Breast epithelium (tissue), 4 donors: ENCODE data around the gene FOLR1. TPM values are rescaled to one million over a fixed set of nuclear protein-coding genes. Genes with fewer than 3 reads are reported as not detected.

Experiments used
- DNase-seq, 2 donors: peaks; one replicate each; pipeline ENCODE4 v3.0.0-alpha.2; 2019; ENCODE audit warnings: low spot score in 2 of 2
- H3K27ac ChIP-seq, 2 donors: fragments of 200-600 bp; sonication (generic) in 1 of 2; one replicate each; pipeline ENCODE4 v1.5.1; 2016 to 2019; ENCODE audit warnings: mild to moderate bottlenecking in 1 of 2
- H3K27me3 ChIP-seq, 2 donors: fragments of 200-600 bp; sonication (generic) in 1 of 2; one replicate each; pipeline versions ENCODE4 v1.5.1 to v1.6.0; 2017 to 2019; ENCODE audit warnings: control low read depth in 1 of 2, mild to moderate bottlenecking in 1 of 2
- H3K36me3 ChIP-seq: fragments of 200-600 bp; one replicate; pipeline ENCODE4 v1.5.1; 2019
- H3K4me1 ChIP-seq, 2 donors: fragments of 200-600 bp; sonication (generic); one replicate each; pipeline ENCODE4 v1.5.1; 2016 to 2019; ENCODE audit warnings: control low read depth in 1 of 2
- H3K4me3 ChIP-seq, 3 donors: fragments of 200-600 bp; sonication (generic); 1 replicate in 2 of 3; 2 replicates in 1 of 3; pipeline ENCODE4 v1.5.1; 2016 to 2019; ENCODE audit warnings: mild to moderate bottlenecking in 3 of 3, moderate library complexity in 2 of 3
- H3K9me3 ChIP-seq, 2 donors: fragments of 200-600 bp; sonication (generic) in 1 of 2; one replicate each; pipeline ENCODE4 v1.5.1; 2016 to 2019; ENCODE audit warnings: control low read depth in 1 of 2
- POLR2A ChIP-seq: fragments of 450-650 bp; IDR thresholded peaks from one replicate; pipeline ENCODE4 v1.6.1; 2016; ENCODE audit warnings: antibody characterized with exemption, mild to moderate bottlenecking, moderate library complexity
- POLR2AphosphoS5 ChIP-seq, 3 donors: sonication (generic); formaldehyde crosslinking; IDR thresholded peaks; one replicate each; pipeline ENCODE4 v1.6.1; 2017; ENCODE audit warnings: antibody characterized with exemption in 3 of 3
- intact Hi-C: fragments of 100-400 bp; cut with DNase I; formaldehyde crosslinking; loops from one replicate; pipeline ENCODE4 v1.15.1; 2023; ENCODE audit warnings: low total_unique reads
- total RNA-seq, 3 donors: library from RNA; depleted of rRNA; stranded (reverse); fragments of >200 nt; gene quantifications; one replicate each; pipeline ENCODE4 v1.1.0, GENCODE V29; 2016
- TF ChIP-seq, protein P1 (sequence below), 3 donors: fragments of 450-650 bp; IDR thresholded peaks; one replicate each; pipeline ENCODE4 v1.5.1; 2016 to 2017; ENCODE audit warnings: antibody characterized with exemption in 3 of 3, mild to moderate bottlenecking in 3 of 3, moderate library complexity in 3 of 3

Gene FOLR1
- total RNA-seq, 3 donors from 2014 or later = 11.8 to 45.2 TPM; not detected in 1

DNA sequence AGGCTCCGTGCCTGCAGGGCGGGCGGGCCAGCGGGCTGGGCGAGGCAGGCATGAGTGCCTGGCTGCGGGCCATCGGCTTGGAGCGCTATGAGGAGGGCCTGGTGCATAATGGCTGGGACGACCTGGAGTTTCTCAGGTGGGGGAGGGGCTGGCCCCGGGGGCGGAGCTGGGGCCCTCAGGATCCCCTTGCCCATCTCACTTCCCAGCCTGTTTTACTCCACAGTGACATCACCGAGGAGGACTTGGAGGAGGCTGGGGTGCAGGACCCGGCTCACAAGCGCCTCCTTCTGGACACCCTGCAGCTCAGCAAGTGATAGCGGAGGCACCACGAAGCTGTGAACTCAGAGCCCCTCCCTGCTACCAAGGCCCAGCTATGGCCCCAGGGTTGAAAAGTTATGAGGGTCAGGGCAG lies 46.1 kb downstream of the FOLR1 start:
- intact Hi-C loops = no loop called here

DNA sequence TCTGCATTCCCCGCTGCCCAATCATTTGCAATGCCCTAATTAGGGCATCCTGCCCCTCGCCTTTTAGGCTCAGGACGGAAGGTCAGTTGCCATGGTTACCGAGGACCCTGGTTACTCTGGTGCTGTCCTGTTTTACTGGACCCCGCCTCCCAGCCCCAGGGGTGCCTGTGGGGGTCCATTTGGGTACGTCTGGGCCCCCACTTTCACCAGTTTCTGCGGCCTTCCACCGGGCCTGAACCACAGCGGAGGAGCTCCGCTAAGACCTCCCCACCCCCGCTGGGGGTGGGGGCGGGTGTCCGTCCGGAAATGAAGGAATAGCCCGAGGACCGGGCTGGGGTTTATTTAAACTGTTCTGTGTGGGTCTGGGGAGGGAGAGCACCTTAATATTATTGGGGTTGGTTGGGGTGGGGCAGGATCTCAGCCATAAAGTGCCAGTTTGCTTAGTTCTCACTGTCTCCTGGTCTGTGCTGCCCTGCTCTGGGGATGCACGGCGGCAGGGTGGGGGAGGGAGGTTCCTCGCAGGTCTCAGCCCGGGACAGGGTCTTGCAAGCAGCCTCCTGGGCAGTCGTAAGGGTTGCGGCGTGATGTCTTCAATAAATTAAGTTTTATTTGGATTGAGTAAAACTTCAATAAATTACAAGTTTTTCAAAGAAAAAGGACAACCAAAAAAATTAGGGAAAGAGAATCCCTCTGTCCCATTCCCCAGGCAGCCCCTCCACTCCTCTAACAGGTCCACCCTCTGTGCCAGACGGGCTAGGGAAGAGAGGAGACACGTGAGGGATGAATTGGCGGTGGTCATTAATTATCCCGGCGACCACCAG lies 46.8 kb downstream of the FOLR1 start:
- Histone ChIP-seq H3K4me1 (peaks cover 0 to 12% of the 10 kb centered on the region in 2 donors), H3K36me3 (no peaks in the 10 kb centered on the region), H3K4me3 (peak overlapping the region in 2 of 3 donors; percentile 17 to 73), H3K9me3 (no peaks in the 10 kb centered on the region), H3K27ac (peak overlapping the region; percentile 52 to 71), H3K27me3 (peaks cover 3 to 15% of the 10 kb centered on the region in 2 donors)
- TF ChIP-seq POLR2A (no peak), POLR2AphosphoS5 (IDR thresholded peaks at IDR 0.05) (no peak)
- TF ChIP-seq, protein P1, sequence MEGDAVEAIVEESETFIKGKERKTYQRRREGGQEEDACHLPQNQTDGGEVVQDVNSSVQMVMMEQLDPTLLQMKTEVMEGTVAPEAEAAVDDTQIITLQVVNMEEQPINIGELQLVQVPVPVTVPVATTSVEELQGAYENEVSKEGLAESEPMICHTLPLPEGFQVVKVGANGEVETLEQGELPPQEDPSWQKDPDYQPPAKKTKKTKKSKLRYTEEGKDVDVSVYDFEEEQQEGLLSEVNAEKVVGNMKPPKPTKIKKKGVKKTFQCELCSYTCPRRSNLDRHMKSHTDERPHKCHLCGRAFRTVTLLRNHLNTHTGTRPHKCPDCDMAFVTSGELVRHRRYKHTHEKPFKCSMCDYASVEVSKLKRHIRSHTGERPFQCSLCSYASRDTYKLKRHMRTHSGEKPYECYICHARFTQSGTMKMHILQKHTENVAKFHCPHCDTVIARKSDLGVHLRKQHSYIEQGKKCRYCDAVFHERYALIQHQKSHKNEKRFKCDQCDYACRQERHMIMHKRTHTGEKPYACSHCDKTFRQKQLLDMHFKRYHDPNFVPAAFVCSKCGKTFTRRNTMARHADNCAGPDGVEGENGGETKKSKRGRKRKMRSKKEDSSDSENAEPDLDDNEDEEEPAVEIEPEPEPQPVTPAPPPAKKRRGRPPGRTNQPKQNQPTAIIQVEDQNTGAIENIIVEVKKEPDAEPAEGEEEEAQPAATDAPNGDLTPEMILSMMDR (IDR thresholded peaks at IDR 0.05) = no peak
- DNase-seq = no peak
- intact Hi-C loops = no loop called here

More for the DNA sequence above, 46.1 kb downstream of the FOLR1 start:
- TF ChIP-seq POLR2A (no peak), POLR2AphosphoS5 (IDR thresholded peaks at IDR 0.05) (no peak)
- TF ChIP-seq, protein P1 (IDR thresholded peaks at IDR 0.05) = peak in 2 of 3 donors; percentile 24 to 30
- H3K36me3 ChIP-seq = no peaks in the 10 kb centered on the region
- peak overlapping the region in 1 of 2 donors; percentile 43 for H3K27ac ChIP-seq
- peaks cover 0 to 8% of the 10 kb centered on the region in 2 donors for H3K27me3 ChIP-seq
- H3K9me3 ChIP-seq = no peaks in the 10 kb centered on the region
- DNase-seq = no peak
- H3K4me3 ChIP-seq = no peak overlapping the region
- H3K4me1 ChIP-seq = peaks cover 0 to 11% of the 10 kb centered on the region in 2 donors

DNA sequence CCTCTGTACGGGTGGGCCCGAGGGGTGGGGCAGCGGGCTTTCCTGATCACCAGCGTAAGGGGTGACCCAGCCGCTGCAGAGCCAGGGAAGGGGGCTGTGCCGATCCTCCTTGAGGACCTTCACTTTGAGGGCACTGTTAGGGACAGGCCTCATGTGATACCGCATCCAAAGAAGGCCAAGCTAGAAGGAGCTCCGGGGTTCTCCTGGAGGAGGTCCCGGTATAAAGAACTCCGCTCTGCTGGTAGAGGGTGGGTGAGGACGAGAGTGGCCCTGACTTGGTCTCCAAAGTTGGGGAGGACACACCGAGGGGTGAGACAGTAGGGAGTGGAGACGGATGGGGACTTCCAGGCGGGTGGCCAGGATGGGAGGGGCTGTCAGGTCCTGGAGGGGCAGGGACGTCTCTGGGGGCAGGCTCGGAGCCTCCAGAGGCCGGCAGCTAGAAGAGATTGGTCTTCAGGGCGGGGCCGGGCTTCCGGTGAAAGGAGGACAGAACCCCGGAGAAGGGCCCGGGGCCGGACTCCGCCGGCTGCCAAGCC lies 47.4 kb downstream of the FOLR1 start:
- H3K27me3 ChIP-seq = peaks cover 6 to 22% of the 10 kb centered on the region in 2 donors
- H3K4me3 ChIP-seq = peak overlapping the region; percentile 17 to 73 (median 46)
- peak overlapping the region; percentile 52 to 71 for H3K27ac ChIP-seq
- DNase-seq = peak in 1 of 2 donors; percentile 46
- peaks cover 0 to 15% of the 10 kb centered on the region in 2 donors for H3K4me1 ChIP-seq
- TF ChIP-seq, protein P1 (IDR thresholded peaks at IDR 0.05) = no peak
- no peak for TF ChIP-seq POLR2AphosphoS5 (IDR thresholded peaks at IDR 0.05)
- TF ChIP-seq POLR2A = no peak
- H3K36me3 ChIP-seq = no peaks in the 10 kb centered on the region
- no peaks in the 10 kb centered on the region for H3K9me3 ChIP-seq
- intact Hi-C loops = no loop called here

DNA sequence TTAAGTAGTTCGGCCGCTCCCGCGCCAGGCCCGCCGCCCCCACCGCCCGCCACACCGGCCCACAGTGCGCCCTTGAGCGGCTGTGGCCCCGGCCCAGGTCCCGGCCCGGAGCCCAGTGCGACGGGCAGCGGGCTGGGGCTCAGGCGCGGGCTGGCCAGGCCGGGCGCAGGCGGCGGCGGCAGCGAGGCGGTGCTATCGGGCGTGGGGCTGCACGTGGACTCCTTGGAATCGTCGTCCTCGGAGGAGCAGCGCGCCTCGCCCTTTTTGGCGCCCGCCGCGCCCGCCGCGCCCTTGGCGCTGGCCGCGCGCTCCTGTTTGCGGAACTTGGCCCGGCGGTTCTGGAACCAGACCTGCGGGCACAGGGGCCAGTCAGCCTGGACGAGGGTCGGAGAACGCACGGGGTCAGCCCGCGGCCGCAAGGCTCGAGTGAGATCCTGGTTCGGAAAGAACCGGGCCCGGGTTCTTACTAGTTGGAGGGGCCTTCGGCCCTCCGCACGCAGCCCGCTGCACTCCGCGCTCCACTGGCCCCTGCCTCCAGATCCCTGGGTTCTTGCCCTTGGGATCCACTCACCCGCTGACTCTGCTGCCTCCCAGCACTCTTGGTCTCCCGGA lies 48.0 kb downstream of the FOLR1 start:
- Histone ChIP-seq H3K4me3 (peak overlapping the region; percentile 17 to 73 (median 46)), H3K36me3 (no peaks in the 10 kb centered on the region), H3K27ac (peak overlapping the region; percentile 52 to 71), H3K4me1 (peaks cover 0 to 15% of the 10 kb centered on the region in 2 donors), H3K27me3 (peaks cover 6 to 28% of the 10 kb centered on the region in 2 donors), H3K9me3 (no peaks in the 10 kb centered on the region)
- intact Hi-C loops = loop anchor here (10.0 kb wide), 1 partner anchor 215 kb away; no protein-coding TSS in a partner anchor
- TF ChIP-seq, protein P1 (IDR thresholded peaks at IDR 0.05) = no peak
- TF ChIP-seq POLR2AphosphoS5 (IDR thresholded peaks at IDR 0.05) = no peak
- no peak for TF ChIP-seq POLR2A
- DNase-seq = no peak
